ENCODE results near the gene FAM13A. TPM values are rescaled to one million over a fixed set of nuclear protein-coding genes. Genes with fewer than 3 reads are reported as not detected.

FAM13A gene
- total RNA-seq, 1 experiment from 2014 or later, result 16.7 TPM

DNA sequence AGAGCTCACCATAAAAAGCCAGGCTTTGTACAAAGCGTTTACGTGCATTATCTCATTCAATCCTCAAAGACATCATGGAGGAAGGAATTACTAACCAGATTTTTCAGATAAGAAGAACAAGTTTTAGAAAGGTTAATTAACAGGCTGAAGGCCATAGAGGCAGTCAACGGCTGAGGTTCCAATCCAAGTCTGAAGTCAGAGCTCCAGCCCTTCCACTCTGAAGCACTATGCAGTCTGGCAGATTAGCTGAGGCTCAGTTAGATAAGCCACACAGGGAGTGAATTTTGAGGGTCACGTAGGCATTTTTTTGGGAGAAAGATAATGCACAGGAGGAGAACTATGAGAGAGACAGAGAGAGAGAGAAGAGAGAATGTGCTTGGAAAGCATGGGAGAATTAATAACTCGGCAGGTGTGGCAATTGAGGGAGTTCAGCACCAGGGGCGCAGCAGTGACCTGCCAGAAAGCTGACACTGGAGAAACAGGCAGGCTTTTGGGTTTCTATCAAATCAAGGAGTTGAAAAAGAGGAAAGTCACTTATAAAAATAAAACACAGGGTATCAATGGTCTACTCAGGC, 242.9 kb downstream of the FAM13A start:
- in situ Hi-C loops (cut with HindIII; ENCODE audit: low pct_unique_long_range_greater_than_20kb, low sequenced_read_pairs), result loop anchor here (25.0 kb wide), 1 partner anchor 198 kb away; no protein-coding TSS in a partner anchor
- DNase-seq (ENCODE audit: low read depth), result no peak

- no peak for DNase-seq (ENCODE audit: low read depth)
- in situ Hi-C loops (cut with HindIII; ENCODE audit: low pct_unique_long_range_greater_than_20kb, low sequenced_read_pairs), result loop anchor here (25.0 kb wide), 1 partner anchor 199 kb away; no protein-coding TSS in a partner anchor
Measured at GRCh38 chr4:88813013-88813412, 244.0 kb downstream of the FAM13A start.

DNA sequence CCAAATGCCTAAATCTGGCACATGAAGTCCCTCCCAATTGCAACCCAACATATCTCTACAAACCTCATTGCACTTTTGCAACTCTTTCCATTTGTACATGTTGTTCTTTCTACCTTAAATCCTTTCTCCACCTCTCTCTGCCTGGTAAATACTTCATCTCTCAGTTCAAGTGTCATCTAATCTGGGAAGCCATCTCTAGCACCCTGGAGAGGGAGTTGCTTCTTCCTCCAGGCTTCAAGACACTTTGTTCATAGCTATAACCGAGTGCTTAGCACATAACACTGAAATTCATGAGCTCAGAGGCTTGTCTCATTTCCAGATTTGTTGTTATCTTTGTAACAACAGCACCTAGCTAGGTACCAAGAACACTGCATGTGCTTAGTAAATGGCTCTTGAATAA, 244.6 kb downstream of the FAM13A start:
- no peak for DNase-seq (ENCODE audit: low read depth)
- in situ Hi-C loops (cut with HindIII; ENCODE audit: low pct_unique_long_range_greater_than_20kb, low sequenced_read_pairs), result loop anchor here (25.0 kb wide), 1 partner anchor 200 kb away; no protein-coding TSS in a partner anchor

GRCh38 chr4:88811904-88812303, 245.1 kb downstream of the FAM13A start:
- in situ Hi-C loops (cut with HindIII; ENCODE audit: low pct_unique_long_range_greater_than_20kb, low sequenced_read_pairs), result loop anchor here (25.0 kb wide), 1 partner anchor 200 kb away; no protein-coding TSS in a partner anchor
- DNase-seq (ENCODE audit: low read depth), result no peak

DNA sequence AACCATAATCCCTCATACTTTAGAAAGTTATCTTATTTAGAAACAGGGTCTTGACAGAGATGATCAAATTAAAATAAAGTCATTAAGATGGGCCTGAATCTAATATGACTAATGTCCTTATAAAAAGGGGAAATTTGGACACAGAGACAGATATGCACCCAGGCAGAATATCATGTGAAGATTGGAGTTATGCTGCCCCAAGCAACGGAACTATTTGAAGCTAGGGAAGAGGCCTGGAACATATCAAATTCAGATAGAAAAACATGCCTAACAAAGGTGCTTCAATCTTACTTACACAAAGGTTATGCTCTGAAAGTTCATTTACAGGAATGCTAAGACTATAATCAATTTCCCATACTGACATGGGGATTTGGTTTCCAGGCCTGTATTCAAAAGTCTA, 246.7 kb downstream of the FAM13A start:
- no peak for DNase-seq (ENCODE audit: low read depth)
- in situ Hi-C loops (cut with HindIII; ENCODE audit: low pct_unique_long_range_greater_than_20kb, low sequenced_read_pairs), result loop anchor here (25.0 kb wide), 1 partner anchor 202 kb away; no protein-coding TSS in a partner anchor

GRCh38 chr4:88809576-88810219, 247.3 kb downstream of the FAM13A start:
- no peak for DNase-seq (ENCODE audit: low read depth)
- in situ Hi-C loops (cut with HindIII; ENCODE audit: low pct_unique_long_range_greater_than_20kb, low sequenced_read_pairs), result loop anchor here (25.0 kb wide), 1 partner anchor 203 kb away; no protein-coding TSS in a partner anchor

DNA sequence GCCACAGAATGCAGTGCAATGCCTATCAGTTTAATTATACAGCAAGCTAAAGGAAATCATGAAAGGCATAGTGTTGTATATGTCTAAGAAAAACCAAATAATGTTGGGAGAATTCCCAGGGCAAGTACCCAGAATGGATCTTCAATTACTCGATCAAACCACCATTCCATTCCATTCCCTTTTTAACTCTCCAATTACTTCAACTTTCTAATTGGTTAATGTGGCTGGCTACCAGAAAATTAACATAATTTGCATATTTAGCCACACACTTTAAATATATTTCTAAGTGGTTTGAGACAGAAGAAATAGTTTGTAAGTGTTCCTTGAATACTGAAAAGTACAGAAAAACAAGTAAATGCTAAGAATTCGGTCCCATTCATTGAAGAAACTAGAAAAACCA, 247.9 kb downstream of the FAM13A start:
- in situ Hi-C loops (cut with HindIII; ENCODE audit: low pct_unique_long_range_greater_than_20kb, low sequenced_read_pairs), result loop anchor here (25.0 kb wide), 1 partner anchor 203 kb away; no protein-coding TSS in a partner anchor
- DNase-seq (ENCODE audit: low read depth), result no peak

DNA sequence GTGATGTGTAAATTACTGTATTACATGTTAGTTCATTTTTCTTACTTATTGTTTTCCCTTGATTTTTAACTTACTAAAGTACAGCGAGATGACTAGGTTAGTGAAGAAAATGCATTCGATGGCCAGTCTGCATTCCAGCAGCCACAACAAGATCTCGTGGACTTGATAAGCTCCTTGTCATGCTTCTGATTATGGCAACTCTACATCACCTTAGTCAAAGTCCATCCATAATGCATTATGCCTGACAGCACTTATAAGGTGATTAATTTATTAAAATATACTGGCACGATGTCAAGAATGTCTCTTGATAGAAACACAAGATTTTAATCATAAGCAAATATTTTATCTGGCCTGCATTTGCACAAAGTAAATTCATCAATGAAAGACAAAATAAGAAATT, 249.5 kb downstream of the FAM13A start:
- in situ Hi-C loops (cut with HindIII; ENCODE audit: low pct_unique_long_range_greater_than_20kb, low sequenced_read_pairs), result loop anchor here (25.0 kb wide), 1 partner anchor 205 kb away; no protein-coding TSS in a partner anchor
- DNase-seq (ENCODE audit: low read depth), result peak; percentile 43

DNA sequence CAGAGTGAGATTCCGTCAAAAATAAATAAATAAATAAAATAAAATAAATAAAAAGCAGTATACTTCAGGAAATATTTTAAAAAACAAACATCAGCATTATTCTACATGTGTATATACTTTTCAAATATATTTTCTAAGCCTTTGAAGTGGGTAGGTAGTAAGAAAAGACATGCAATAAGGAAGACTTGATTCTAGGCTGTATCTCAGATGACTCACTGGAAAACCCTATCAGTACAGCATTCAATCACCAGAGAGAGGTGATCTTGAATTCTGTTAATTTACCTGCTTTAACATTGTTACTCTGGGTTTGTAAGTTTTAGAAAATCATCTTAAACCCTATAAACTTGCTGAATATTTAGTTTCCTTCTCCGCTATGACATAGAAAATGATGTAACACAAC, 252.8 kb downstream of the FAM13A start:
- DNase-seq (ENCODE audit: low read depth), result no peak
- in situ Hi-C loops (cut with HindIII; ENCODE audit: low pct_unique_long_range_greater_than_20kb, low sequenced_read_pairs), result loop anchor here (25.0 kb wide), 1 partner anchor 208 kb away; no protein-coding TSS in a partner anchor

- in situ Hi-C loops (cut with HindIII; ENCODE audit: low pct_unique_long_range_greater_than_20kb, low sequenced_read_pairs), result loop anchor here (25.0 kb wide), 1 partner anchor 209 kb away; no protein-coding TSS in a partner anchor
- peak; percentile 61 for DNase-seq (ENCODE audit: low read depth)
Measured at GRCh38 chr4:88803600-88804096, 253.3 kb downstream of the FAM13A start.

GRCh38 chr4:88802585-88803286, 254.2 kb downstream of the FAM13A start:
- DNase-seq (ENCODE audit: low read depth), result no peak
- in situ Hi-C loops (cut with HindIII; ENCODE audit: low pct_unique_long_range_greater_than_20kb, low sequenced_read_pairs), result loop anchor here (25.0 kb wide), 1 partner anchor 210 kb away; no protein-coding TSS in a partner anchor

GRCh38 chr4:88802138-88802537, 254.8 kb downstream of the FAM13A start:
- DNase-seq (ENCODE audit: low read depth), result no peak

GRCh38 chr4:88799900-88800299, 257.1 kb downstream of the FAM13A start:
- DNase-seq (ENCODE audit: low read depth), result no peak
- in situ Hi-C loops (cut with HindIII; ENCODE audit: low pct_unique_long_range_greater_than_20kb, low sequenced_read_pairs), result loop anchor here (25.0 kb wide), 1 partner anchor 212 kb away; no protein-coding TSS in a partner anchor

More at GRCh38 chr4:88802138-88802537, 254.8 kb downstream of the FAM13A start:
- in situ Hi-C loops (cut with HindIII; ENCODE audit: low pct_unique_long_range_greater_than_20kb, low sequenced_read_pairs), result loop anchor here (25.0 kb wide), 1 partner anchor 210 kb away; no protein-coding TSS in a partner anchor

DNA sequence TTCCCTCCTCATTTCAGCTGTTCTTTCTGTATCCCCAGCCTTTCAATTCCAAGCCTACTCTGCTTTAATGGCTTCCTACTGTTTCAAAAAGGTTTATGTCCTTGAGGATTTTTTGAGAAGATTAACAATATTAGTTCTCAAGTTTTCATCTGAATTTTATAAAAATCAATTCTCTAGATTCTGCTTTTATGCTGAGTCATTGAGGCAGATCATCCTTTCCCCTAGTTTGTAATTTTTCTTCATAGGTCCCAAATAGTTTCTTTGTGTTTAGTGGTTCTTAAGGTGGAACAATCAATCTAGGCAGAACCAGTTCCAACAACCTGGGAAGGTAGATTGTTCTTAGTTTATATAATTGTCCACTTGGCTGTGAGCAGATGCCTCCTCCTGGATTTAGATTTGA, 259.3 kb downstream of the FAM13A start:
- in situ Hi-C loops (cut with HindIII; ENCODE audit: low pct_unique_long_range_greater_than_20kb, low sequenced_read_pairs), result no loop called here
- DNase-seq (ENCODE audit: low read depth), result no peak

DNA sequence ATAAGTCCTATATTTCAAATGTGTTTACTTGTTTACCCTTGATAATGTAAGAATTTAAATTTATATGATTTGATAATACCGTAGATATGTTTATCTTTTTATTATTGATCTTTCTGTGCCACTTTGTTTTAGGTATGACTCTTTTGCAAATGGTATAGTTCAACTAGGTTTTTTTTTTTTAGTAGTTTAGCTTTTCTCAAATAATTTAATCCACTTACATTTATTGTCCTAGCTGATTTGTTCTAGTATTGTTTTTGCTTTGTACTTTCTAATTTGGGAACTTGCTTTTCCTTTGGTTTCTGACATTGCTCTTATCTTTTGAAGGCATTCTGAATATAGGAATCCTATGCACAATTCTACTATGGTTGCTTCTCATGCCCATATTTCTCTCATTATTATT, 260.4 kb downstream of the FAM13A start:
- in situ Hi-C loops (cut with HindIII; ENCODE audit: low pct_unique_long_range_greater_than_20kb, low sequenced_read_pairs), result no loop called here
- no peak for DNase-seq (ENCODE audit: low read depth)

GRCh38 chr4:88794952-88795351, 262.0 kb downstream of the FAM13A start:
- DNase-seq (ENCODE audit: low read depth), result no peak
- in situ Hi-C loops (cut with HindIII; ENCODE audit: low pct_unique_long_range_greater_than_20kb, low sequenced_read_pairs), result no loop called here

DNA sequence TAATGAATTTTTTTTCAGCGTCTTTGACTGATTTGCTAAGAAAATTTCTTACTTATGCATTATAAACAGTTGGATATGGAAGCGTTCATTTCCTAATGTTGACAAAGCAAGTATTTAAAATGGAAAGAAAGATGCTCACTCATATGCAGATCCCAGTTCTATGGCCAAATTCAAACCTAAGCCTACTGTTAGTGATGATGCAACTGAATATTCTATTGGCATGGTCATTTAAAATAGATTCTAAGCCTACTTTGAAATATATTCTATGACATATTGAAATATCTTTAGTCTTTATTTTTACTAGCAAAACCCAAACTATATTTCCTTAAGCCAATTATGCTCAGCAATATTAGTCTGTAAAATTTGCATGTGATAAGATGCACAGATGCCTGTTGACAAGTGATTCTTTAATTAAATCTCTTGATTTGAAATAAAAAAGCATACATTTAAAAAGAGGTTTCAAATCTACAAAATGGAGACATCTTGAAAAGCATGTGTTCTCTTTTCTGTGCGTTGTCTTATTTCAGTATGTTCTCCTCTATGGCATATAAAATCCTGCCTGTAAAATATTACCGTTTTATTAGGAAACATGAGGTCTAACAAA, 262.8 kb downstream of the FAM13A start:
- in situ Hi-C loops (cut with HindIII; ENCODE audit: low pct_unique_long_range_greater_than_20kb, low sequenced_read_pairs), result no loop called here
- no peak for DNase-seq (ENCODE audit: low read depth)

DNA sequence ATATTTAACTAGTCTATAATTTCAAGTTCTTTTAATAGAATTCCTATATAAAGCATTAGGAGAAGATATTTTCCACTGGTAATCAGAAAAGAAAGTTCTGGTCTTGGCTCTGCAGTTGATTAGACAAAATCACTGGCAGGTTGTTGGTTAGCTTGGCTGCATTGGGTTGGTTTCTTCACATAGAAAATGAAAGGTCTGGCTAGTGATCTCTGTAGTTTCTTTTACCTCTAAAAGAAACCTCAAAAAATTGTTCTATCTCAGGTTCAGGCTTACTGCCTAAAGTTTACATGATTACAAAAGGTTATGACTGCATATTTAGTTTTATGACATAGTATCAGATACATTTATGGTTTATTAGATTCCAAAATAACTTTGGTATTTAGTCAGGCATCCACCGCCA, 263.5 kb downstream of the FAM13A start:
- DNase-seq (ENCODE audit: low read depth), result no peak
- in situ Hi-C loops (cut with HindIII; ENCODE audit: low pct_unique_long_range_greater_than_20kb, low sequenced_read_pairs), result no loop called here
